ENCODE measurements around the gene TFPI. TPM values are rescaled to one million over a fixed set of nuclear protein-coding genes. Genes with fewer than 3 reads are reported as not detected.

TFPI gene
- total RNA-seq, 1 experiment from 2014 or later: 16.0 TPM

DNA sequence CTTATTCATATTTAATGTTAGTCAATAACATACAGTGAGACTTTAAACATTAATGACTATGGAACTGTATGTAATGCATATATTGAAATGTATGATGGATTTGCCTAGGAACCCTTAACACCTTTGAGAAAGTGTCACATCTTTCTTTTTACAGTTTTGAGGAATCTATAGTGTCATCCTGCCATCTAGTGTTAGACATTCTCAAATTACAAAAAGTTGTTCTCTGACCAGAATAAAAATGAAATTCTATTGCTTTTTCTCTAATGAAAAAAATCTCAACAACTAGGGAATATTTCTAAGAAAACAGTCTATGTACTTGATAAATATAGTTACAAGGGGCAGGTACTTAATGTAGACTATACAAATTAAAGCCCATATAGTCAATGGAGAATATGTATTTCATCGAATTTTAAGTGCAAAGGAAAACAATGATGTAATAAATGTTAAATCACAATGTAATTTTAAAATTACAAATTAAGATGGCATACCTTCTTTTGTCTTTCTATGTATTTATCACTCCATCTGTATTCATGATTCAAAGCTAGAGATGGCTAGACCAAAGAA, 101.1 kb downstream of the TFPI start:
- H3K79me2 ChIP-seq (ENCODE audit: low read length): no peaks in the 10 kb centered on the region
- H3K9me3 ChIP-seq (ENCODE audit: low read length): no peaks in the 10 kb centered on the region
- H2AFZ ChIP-seq (ENCODE audit: low read length): no peak overlapping the region
- no peaks in the 10 kb centered on the region for H3K36me3 ChIP-seq (ENCODE audit: low read depth, low read length)
- H3K4me2 ChIP-seq (ENCODE audit: low read length): no peak overlapping the region
- no peak overlapping the region for H3K27ac ChIP-seq (ENCODE audit: low read length)
- no peak overlapping the region for H3K4me3 ChIP-seq (ENCODE audit: low read length)
- no peaks in the 10 kb centered on the region for H3K9me2 ChIP-seq (replicated peaks; ENCODE audit: low read length)
- no peaks in the 10 kb centered on the region for H3F3A ChIP-seq (ENCODE audit: low read length, unreplicated experiment)
- H3K4me1 ChIP-seq (ENCODE audit: insufficient read depth, low read length): no peaks in the 10 kb centered on the region
- TF ChIP-seq EZH2 (IDR thresholded peaks at IDR 0.05; ENCODE audit: low read length, unreplicated experiment) (no peak), EZH2phosphoT487 (IDR thresholded peaks at IDR 0.05; ENCODE audit: borderline replicate concordance, low read length) (no peak)
- TF ChIP-seq, protein P1, sequence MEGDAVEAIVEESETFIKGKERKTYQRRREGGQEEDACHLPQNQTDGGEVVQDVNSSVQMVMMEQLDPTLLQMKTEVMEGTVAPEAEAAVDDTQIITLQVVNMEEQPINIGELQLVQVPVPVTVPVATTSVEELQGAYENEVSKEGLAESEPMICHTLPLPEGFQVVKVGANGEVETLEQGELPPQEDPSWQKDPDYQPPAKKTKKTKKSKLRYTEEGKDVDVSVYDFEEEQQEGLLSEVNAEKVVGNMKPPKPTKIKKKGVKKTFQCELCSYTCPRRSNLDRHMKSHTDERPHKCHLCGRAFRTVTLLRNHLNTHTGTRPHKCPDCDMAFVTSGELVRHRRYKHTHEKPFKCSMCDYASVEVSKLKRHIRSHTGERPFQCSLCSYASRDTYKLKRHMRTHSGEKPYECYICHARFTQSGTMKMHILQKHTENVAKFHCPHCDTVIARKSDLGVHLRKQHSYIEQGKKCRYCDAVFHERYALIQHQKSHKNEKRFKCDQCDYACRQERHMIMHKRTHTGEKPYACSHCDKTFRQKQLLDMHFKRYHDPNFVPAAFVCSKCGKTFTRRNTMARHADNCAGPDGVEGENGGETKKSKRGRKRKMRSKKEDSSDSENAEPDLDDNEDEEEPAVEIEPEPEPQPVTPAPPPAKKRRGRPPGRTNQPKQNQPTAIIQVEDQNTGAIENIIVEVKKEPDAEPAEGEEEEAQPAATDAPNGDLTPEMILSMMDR (conservative IDR thresholded peaks at IDR 0.05; ENCODE audit: low read depth, low read length): peak; percentile 72
- no peaks in the 10 kb centered on the region for H3K27me3 ChIP-seq (ENCODE audit: low read length)
- ChIA-PET POLR2A (ENCODE audit: unreplicated experiment) (no interaction called here), CTCF (interaction anchor here (0.7 kb wide), 1 partner anchor 210 kb away, joined by 3 read pairs; no protein-coding TSS in a partner anchor)
- no peak overlapping the region for H3K9ac ChIP-seq (ENCODE audit: low read length)
- intact Hi-C loops (cut with micrococcal nuclease): loop anchor here (1.0 to 5.0 kb wide), 5 partner anchors 154 to 590 kb away; no protein-coding TSS in a partner anchor
- DNase-seq (peak; percentile 50), ATAC-seq (no peak)
- no TSS peak for BruUV-seq (replicated peaks)
- H4K20me1 ChIP-seq (ENCODE audit: low read length): no peaks in the 10 kb centered on the region

DNA sequence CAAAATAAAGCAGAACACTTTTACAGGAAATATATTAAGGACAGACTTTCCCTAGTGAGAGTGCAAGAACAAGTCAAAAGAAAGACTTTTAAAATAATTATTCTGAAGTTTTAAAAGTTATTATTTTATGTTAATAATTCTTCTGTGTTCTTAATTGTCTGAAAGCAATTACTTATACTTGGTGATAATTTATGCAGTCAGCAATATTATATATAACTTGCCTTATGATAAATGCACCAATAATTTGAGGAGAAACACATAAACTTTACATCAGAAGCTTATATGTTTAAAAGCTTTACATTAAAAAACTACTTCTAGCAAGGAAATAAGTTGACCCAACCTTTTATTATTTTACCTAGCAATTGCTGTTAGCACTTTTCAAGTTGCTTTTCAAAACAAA, 102.7 kb downstream of the TFPI start:
- Histone ChIP-seq H3K36me3 (ENCODE audit: low read depth, low read length) (no peaks in the 10 kb centered on the region), H3K4me1 (ENCODE audit: insufficient read depth, low read length) (no peaks in the 10 kb centered on the region), H3F3A (ENCODE audit: low read length, unreplicated experiment) (no peaks in the 10 kb centered on the region), H3K4me2 (ENCODE audit: low read length) (no peak overlapping the region), H3K27ac (ENCODE audit: low read length) (no peak overlapping the region), H3K9me3 (ENCODE audit: low read length) (no peaks in the 10 kb centered on the region), H3K9ac (ENCODE audit: low read length) (no peak overlapping the region), H2AFZ (ENCODE audit: low read length) (no peak overlapping the region), H4K20me1 (ENCODE audit: low read length) (no peaks in the 10 kb centered on the region), H3K27me3 (ENCODE audit: low read length) (no peaks in the 10 kb centered on the region), H3K79me2 (ENCODE audit: low read length) (no peaks in the 10 kb centered on the region), H3K9me2 (replicated peaks; ENCODE audit: low read length) (no peaks in the 10 kb centered on the region), H3K4me3 (ENCODE audit: low read length) (no peak overlapping the region)
- no peak for ATAC-seq
- BruUV-seq (replicated peaks): no TSS peak
- DNase-seq: no peak
- ChIA-PET POLR2A (ENCODE audit: unreplicated experiment) (no interaction called here), CTCF (interaction anchor here (1.2 kb wide), 1 partner anchor 313 kb away, joined by 4 read pairs; no protein-coding TSS in a partner anchor)
- intact Hi-C loops (cut with micrococcal nuclease): loop anchor here (5.0 kb wide), 1 partner anchor 459 kb away; no protein-coding TSS in a partner anchor
- no peak for TF ChIP-seq EZH2 (IDR thresholded peaks at IDR 0.05; ENCODE audit: low read length, unreplicated experiment)
- TF ChIP-seq, protein P1 (conservative IDR thresholded peaks at IDR 0.05; ENCODE audit: low read depth, low read length): no peak
- TF ChIP-seq EZH2phosphoT487 (IDR thresholded peaks at IDR 0.05; ENCODE audit: borderline replicate concordance, low read length): no peak

DNA sequence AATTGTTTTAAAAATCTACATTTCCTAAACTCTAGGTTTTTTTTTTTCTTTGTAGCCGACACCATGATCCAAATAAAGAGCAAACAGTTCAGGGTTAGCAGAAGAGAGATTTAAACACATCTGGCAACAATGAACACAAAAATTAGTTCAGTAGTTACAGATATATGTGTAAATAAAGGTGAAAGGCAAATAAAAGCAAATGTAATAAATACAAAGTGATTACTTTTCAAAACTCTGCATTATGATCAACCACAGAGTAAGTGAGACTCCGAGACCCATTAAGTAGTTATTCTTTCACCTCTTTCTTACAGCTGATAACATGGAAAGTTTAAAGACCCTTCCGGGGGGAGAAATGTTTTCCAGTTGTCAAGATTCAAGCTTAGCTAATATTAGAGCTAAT, 106.9 kb downstream of the TFPI start:
- POLR2A ChIA-PET (ENCODE audit: unreplicated experiment): interaction anchor here (0.6 kb wide), 1 partner anchor 9 kb away, joined by 4 read pairs; no protein-coding TSS in a partner anchor
- DNase-seq (no peak), ATAC-seq (no peak)
- Histone ChIP-seq H3K9me3 (ENCODE audit: low read length) (no peaks in the 10 kb centered on the region), H3K4me3 (ENCODE audit: low read length) (no peak overlapping the region), H4K20me1 (ENCODE audit: low read length) (no peaks in the 10 kb centered on the region), H3K27ac (ENCODE audit: low read length) (no peak overlapping the region), H3F3A (ENCODE audit: low read length, unreplicated experiment) (no peaks in the 10 kb centered on the region), H3K79me2 (ENCODE audit: low read length) (no peaks in the 10 kb centered on the region), H3K4me1 (ENCODE audit: insufficient read depth, low read length) (no peaks in the 10 kb centered on the region), H2AFZ (ENCODE audit: low read length) (no peak overlapping the region), H3K27me3 (ENCODE audit: low read length) (no peaks in the 10 kb centered on the region), H3K36me3 (ENCODE audit: low read depth, low read length) (no peaks in the 10 kb centered on the region), H3K9me2 (replicated peaks; ENCODE audit: low read length) (no peaks in the 10 kb centered on the region), H3K4me2 (ENCODE audit: low read length) (no peak overlapping the region), H3K9ac (ENCODE audit: low read length) (no peak overlapping the region)
- CTCF ChIA-PET: interaction anchor here (1.7 kb wide), 1 partner anchor 585 kb away, joined by 4 read pairs; no protein-coding TSS in a partner anchor
- TF ChIP-seq, protein P1 (conservative IDR thresholded peaks at IDR 0.05; ENCODE audit: low read depth, low read length): no peak
- TF ChIP-seq EZH2 (IDR thresholded peaks at IDR 0.05; ENCODE audit: low read length, unreplicated experiment) (no peak), EZH2phosphoT487 (IDR thresholded peaks at IDR 0.05; ENCODE audit: borderline replicate concordance, low read length) (no peak)
- intact Hi-C loops (cut with micrococcal nuclease): no loop called here
- no TSS peak for BruUV-seq (replicated peaks)

All from PC-3 (cell line).